ENCODE results near the gene GNA15.

The GNA15 gene

GRCh38 chr19:3107658-3108057 lies 28.2 kb upstream of the GNA15 start:
- DNase-seq: no peak

GRCh38 chr19:3108775-3109174 lies 27.1 kb upstream of the GNA15 start:
- DNase-seq: peak; percentile 68 to 77

GRCh38 chr19:3109491-3109890 lies 26.3 kb upstream of the GNA15 start:
- DNase-seq: no peak

- no peak for DNase-seq
Measured at GRCh38 chr19:3110126-3110825, 25.6 kb upstream of the GNA15 start.

- DNase-seq: no peak
Measured at GRCh38 chr19:3111586-3112247, 24.1 kb upstream of the GNA15 start.

- DNase-seq: no peak
Measured at GRCh38 chr19:3112375-3113099, 23.3 kb upstream of the GNA15 start.

- DNase-seq: no peak
Measured at GRCh38 chr19:3113100-3114017, 22.5 kb upstream of the GNA15 start.

- DNase-seq: no peak
Measured at GRCh38 chr19:3114018-3114726, 21.7 kb upstream of the GNA15 start.

- no peak for DNase-seq
Measured at GRCh38 chr19:3114811-3115210, 21.0 kb upstream of the GNA15 start.

GRCh38 chr19:3115411-3115810 lies 20.4 kb upstream of the GNA15 start:
- no peak for DNase-seq

GRCh38 chr19:3115916-3116602 lies 19.8 kb upstream of the GNA15 start:
- no peak for DNase-seq

- no peak for DNase-seq
Measured at GRCh38 chr19:3116621-3117020, 19.2 kb upstream of the GNA15 start.

- DNase-seq: no peak
Measured at GRCh38 chr19:3117716-3118115, 18.1 kb upstream of the GNA15 start.

GRCh38 chr19:3118232-3119070 lies 17.4 kb upstream of the GNA15 start:
- no peak for DNase-seq

GRCh38 chr19:3119071-3119595 lies 16.7 kb upstream of the GNA15 start:
- DNase-seq: no peak

- DNase-seq: no peak
Measured at GRCh38 chr19:3119693-3120380, 16.0 kb upstream of the GNA15 start.

- no peak for DNase-seq
Measured at GRCh38 chr19:3120611-3121276, 15.1 kb upstream of the GNA15 start.

GRCh38 chr19:3121396-3121795 lies 14.4 kb upstream of the GNA15 start:
- no peak for DNase-seq

GRCh38 chr19:3121821-3122511 lies 13.9 kb upstream of the GNA15 start:
- DNase-seq: no peak

Measured in activated CD4-positive, alpha-beta T cell treated with anti-CD3 and anti-CD28 coated beads for 4 hours (primary cell).